K562 (cell line): ENCODE measurements around the gene ITPRIPL1. TPM values are rescaled to one million over a fixed set of nuclear protein-coding genes. Genes with fewer than 3 reads are reported as not detected.

Experiments used
- ATAC-seq: fragments of 200-7000 bp; cut with Tn5 transposase; 3 replicates; pipeline ENCODE4 v1.9.1; 2020; ENCODE audit warnings: moderate library complexity
- Bru-seq: library from RNA; stranded (reverse); fragments of 400-500 nt; gene quantifications from one replicate; lab custom pipeline; 2021; lab: Mats Ljungman, UMichigan
- BruChase-seq, 2 experiments: library from RNA; stranded (reverse); fragments of 400-500 nt; gene quantifications; one replicate each; lab custom pipeline; 2021; lab: Mats Ljungman, UMichigan
- BruUV-seq: library from RNA; stranded (reverse); fragments of 400-500 nt; replicated peaks from 2 replicates; lab custom pipeline; 2021; lab: Mats Ljungman, UMichigan
- CTCF ChIA-PET: fragments of 300-600 bp; formaldehyde crosslinking; extraction: SDS; loops from one replicate; lab custom pipeline; 2021; ENCODE audit warnings: low intra/inter-chr PET ratio; lab: Yijun Ruan, JAX
- POLR2A ChIA-PET: fragments of 300-600, 350-650 bp; sonication (Branson Sonifier 250); formaldehyde crosslinking; extraction: SDS; loops from one replicate; lab custom pipeline; 2021; ENCODE audit warnings: antibody characterized with exemption, inconsistent platforms; lab: Yijun Ruan, JAX
- DNase-seq, 4 experiments: peaks; one replicate each; pipeline versions ENCODE4 v3.0.0 to v3.0.0-alpha.2; 2011 to 2018; ENCODE audit warnings: low spot score in 3 of 4, mixed read lengths in 3 of 4; ENCODE audit errors: extremely low read depth in 1 of 4
- FAIRE-seq: peaks from 2 replicates; lab custom pipeline; 2011; peaks lifted over from hg19 to GRCh38; lab: Jason Lieb, UNC
- H2AFZ ChIP-seq: 2 replicates; pipeline ENCODE4 v1.6.0; 2011; ENCODE audit warnings: low read depth, low read length, control low read depth, inconsistent platforms
- H3K27ac ChIP-seq: fragments of 200-600 bp; 3 replicates; pipeline ENCODE4 v1.8.0; 2011; ENCODE audit warnings: low read depth, mild to moderate bottlenecking, control low read depth, inconsistent platforms, low read length, moderate library complexity, mixed read lengths; ENCODE audit errors: extremely low read depth
- H3K27me3 ChIP-seq, 2 experiments: fragments of 300-600 bp in 1 of 2; 2 replicates in 1 of 2; 3 replicates in 1 of 2; pipeline versions ENCODE4 v1.6.0 to v1.8.0; 2011; ENCODE audit warnings: inconsistent platforms in 2 of 2, low read length in 2 of 2, mild to moderate bottlenecking in 1 of 2, mixed read lengths in 1 of 2, moderate library complexity in 1 of 2; ENCODE audit not compliant: control insufficient read depth in 2 of 2, insufficient read depth in 2 of 2
- H3K36me3 ChIP-seq: fragments of 300-600 bp; 3 replicates; pipeline ENCODE4 v1.8.0; 2011; ENCODE audit warnings: mild to moderate bottlenecking, low read length, inconsistent platforms; ENCODE audit not compliant: control insufficient read depth, insufficient read depth
- H3K4me1 ChIP-seq, 2 experiments: fragments of 200-600 bp in 1 of 2; replicated peaks in 1 of 2; 2 replicates in 1 of 2; 3 replicates in 1 of 2; pipeline versions ENCODE4 v1.5.1 to v1.8.0; 2011; ENCODE audit warnings: inconsistent platforms in 2 of 2, low read length in 2 of 2, mild to moderate bottlenecking in 1 of 2, mixed read lengths in 1 of 2, moderate library complexity in 1 of 2; ENCODE audit not compliant: control insufficient read depth in 2 of 2, insufficient read depth in 2 of 2
- H3K4me2 ChIP-seq: 2 replicates; pipeline ENCODE4 v1.6.1; 2011; ENCODE audit warnings: low read length, control low read depth, inconsistent platforms, mixed read lengths; ENCODE audit not compliant: insufficient read depth
- H3K4me3 ChIP-seq: fragments of 200-600 bp; sonication (generic), shearing (Covaris generic); 2 replicates; pipeline ENCODE4 v1.5.1; 2016; ENCODE audit warnings: control low read depth, inconsistent platforms
- H3K79me2 ChIP-seq: fragments of 200-600 bp; 3 replicates; pipeline ENCODE4 v1.8.0; 2011; ENCODE audit warnings: low read length, inconsistent platforms; ENCODE audit not compliant: control insufficient read depth, insufficient read depth
- H3K9ac ChIP-seq, 2 experiments: 2 replicates each; pipeline versions ENCODE4 v1.6.0 to v1.6.1; 2011; ENCODE audit warnings: low read depth in 2 of 2, low read length in 2 of 2, control low read depth in 1 of 2, inconsistent platforms in 1 of 2, mild to moderate bottlenecking in 1 of 2, mixed read lengths in 1 of 2; ENCODE audit not compliant: insufficient read depth in 1 of 2
- H3K9me1 ChIP-seq: one replicate; pipeline ENCODE4 v1.6.0; 2011; ENCODE audit warnings: inconsistent platforms, mild to moderate bottlenecking, low read length, moderate library complexity; ENCODE audit not compliant: control insufficient read depth, insufficient read depth
- H3K9me3 ChIP-seq: replicated peaks from 2 replicates; pipeline ENCODE4 v1.5.1; 2011; ENCODE audit warnings: low read depth, low read length, inconsistent platforms; ENCODE audit not compliant: control insufficient read depth, insufficient read depth
- H4K20me1 ChIP-seq: replicated peaks from 2 replicates; pipeline ENCODE4 v1.6.1; 2011; ENCODE audit warnings: low read length, inconsistent platforms, mixed read lengths; ENCODE audit not compliant: control insufficient read depth, insufficient read depth
- ADNP ChIP-seq: fragments of 200-800 bp; sonication (Bioruptor generic); IDR thresholded peaks from 2 replicates; pipeline ENCODE4 v1.6.1; 2016; ENCODE audit warnings: missing genetic modification characterization, missing compliant biosample characterization
- CREBBP ChIP-seq: IDR thresholded peaks from one replicate; pipeline ENCODE4 v1.6.1; 2012; ENCODE audit warnings: low read depth, mild to moderate bottlenecking, control low read depth, inconsistent platforms, low read length
- DPF2 ChIP-seq: fragments of 450-650 bp; IDR thresholded peaks from 2 replicates; pipeline ENCODE4 v1.6.1; 2016
- FOSL1 ChIP-seq: fragments of 200-800 bp; sonication (Bioruptor generic); conservative IDR thresholded peaks from 2 replicates; pipeline ENCODE4 v1.6.1; 2016; ENCODE audit warnings: missing genetic modification characterization, missing compliant biosample characterization
- TBP ChIP-seq: optimal IDR thresholded peaks from 2 replicates; pipeline ENCODE3; 2011; ENCODE audit warnings: low read depth, low read length, improper control_type of control experiment
- ZC3H11A ChIP-seq: IDR thresholded peaks from 2 replicates; pipeline ENCODE4 v1.6.1; 2012; ENCODE audit warnings: low read depth, low read length, improper control_type of control experiment
- ZFP1 ChIP-seq: fragments of 450-650 bp; formaldehyde crosslinking; IDR thresholded peaks from 2 replicates; pipeline ENCODE4 v1.4.0; 2020; ENCODE audit warnings: mild to moderate bottlenecking, mixed read lengths
- ZNF766 ChIP-seq: fragments of 200-800 bp; sonication (Bioruptor generic); conservative IDR thresholded peaks from 2 replicates; pipeline ENCODE4 v1.6.1; 2016; ENCODE audit warnings: missing genetic modification characterization, missing compliant biosample characterization
- ZNF780A ChIP-seq: fragments of 250-450 bp; sonication (Bioruptor Pico); IDR thresholded peaks from 2 replicates; pipeline ENCODE4 v1.5.0; 2021; ENCODE audit warnings: mild to moderate bottlenecking
- WGBS: fragments of 100-300 bp; shearing (Covaris generic); methylation state at CpG from one replicate; pipeline ENCODE4 v1.1.6; 2016; ENCODE audit warnings: low coverage, mixed read lengths; ENCODE audit not compliant: insufficient coverage; ENCODE audit errors: missing lambda C conversion rate; 5-methylcytosine and 5-hydroxymethylcytosine counted together
- in situ Hi-C: fragments of 300-500 bp; cut with MboI; formaldehyde crosslinking; loops from 4 replicates; pipeline ENCODE4 v1.15.0; 2018; ENCODE audit warnings: inconsistent platforms, mixed read lengths
- intact Hi-C: fragments of 100-400 bp; cut with micrococcal nuclease; formaldehyde crosslinking; loops from 2 replicates; pipeline ENCODE4 v1.14.2; 2022
- long read RNA-seq, 3 experiments: library from polyadenylated mRNA in 2 of 3; library from RNA in 1 of 3; unstranded in 2 of 3; stranded (forward) in 1 of 3; transcript quantifications; one replicate each; pipeline ENCODE4 v2.0.0, GENCODE V29; 2019 to 2022
- polyA minus RNA-seq, 3 experiments: library from RNA; depleted of rRNA, polyadenylated mRNA; stranded (reverse); fragments of >200 nt; gene quantifications; 2 replicates each; pipeline ENCODE4 v1.2.3, GENCODE V29; 2011
- polyA plus RNA-seq, 8 experiments: library from polyadenylated mRNA; depleted of rRNA in 4 of 8; stranded (reverse) in 5 of 8; unstranded in 3 of 8; fragments of >200 nt; fragmentation: Nextera tagmentation in 2 of 8; fragmentation: Illumina TruSeq in 1 of 8; extraction: Ambion mirVana in 2 of 8; extraction: Trizol in 1 of 8; gene quantifications; 2 replicates each; pipeline versions ENCODE4 v1.2.1 to v1.2.3, GENCODE V29; 2011 to 2014; ENCODE audit warnings: inconsistent platforms in 1 of 8, missing spikeins in 1 of 8
- total RNA-seq, 7 experiments: library from RNA; depleted of rRNA in 6 of 7; stranded (reverse); fragments of >200 nt in 6 of 7; fragmentation: Illumina TruSeq in 2 of 7; extraction: Trizol in 2 of 7; gene quantifications; 2 replicates each; pipeline versions ENCODE4 v1.2.1 to v1.2.3, GENCODE V29; 2011 to 2021; ENCODE audit warnings: low replicate concordance in 1 of 7
- TF ChIP-seq, protein P1 (sequence below), 2 experiments: fragments of 450-650 bp; IDR thresholded peaks; 2 replicates each; pipeline ENCODE4 v1.6.1; 2018; ENCODE audit warnings: mild to moderate bottlenecking in 2 of 2, low read depth in 1 of 2; ENCODE audit not compliant: partially characterized antibody in 2 of 2

The ITPRIPL1 gene, protein sequence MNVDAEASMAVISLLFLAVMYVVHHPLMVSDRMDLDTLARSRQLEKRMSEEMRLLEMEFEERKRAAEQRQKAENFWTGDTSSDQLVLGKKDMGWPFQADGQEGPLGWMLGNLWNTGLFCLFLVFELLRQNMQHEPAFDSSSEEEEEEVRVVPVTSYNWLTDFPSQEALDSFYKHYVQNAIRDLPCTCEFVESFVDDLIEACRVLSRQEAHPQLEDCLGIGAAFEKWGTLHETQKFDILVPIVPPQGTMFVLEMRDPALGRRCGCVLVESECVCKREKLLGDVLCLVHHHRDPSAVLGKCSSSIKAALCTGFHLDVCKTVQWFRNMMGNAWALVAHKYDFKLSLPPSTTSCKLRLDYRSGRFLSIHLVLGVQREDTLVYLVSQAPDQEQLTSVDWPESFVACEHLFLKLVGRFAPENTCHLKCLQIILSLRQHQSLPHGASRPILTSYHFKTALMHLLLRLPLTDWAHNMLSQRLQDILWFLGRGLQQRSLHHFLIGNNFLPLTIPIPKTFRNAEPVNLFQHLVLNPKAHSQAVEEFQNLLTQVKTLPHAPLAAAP
- 6.2 and 12.4 TPM in 2 replicates for total RNA-seq (2011; cell fraction: chromatin; rRNA removed; ENCODE audit: low replicate concordance)
- 10.3 and 12.5 TPM in 2 replicates for total RNA-seq (2011; cell fraction: nucleolus; rRNA removed)
- total RNA-seq (2011; cell fraction: nucleoplasm; rRNA removed): 9.8 and 11.6 TPM in 2 replicates
- total RNA-seq (2014; rRNA removed) (6.1 and 8.8 TPM in 2 replicates), total RNA-seq (2014; rRNA removed; fragmentation: Illumina TruSeq; extraction: Trizol) (5.9 and 6.4 TPM in 2 replicates), total RNA-seq (2015; rRNA removed; fragmentation: Illumina TruSeq; extraction: Trizol) (6.1 and 6.7 TPM in 2 replicates), total RNA-seq (2021) (8.9 and 9.0 TPM in 2 replicates), polyA plus RNA-seq (2011; rRNA removed) (0.23 and 5.2 TPM in 2 replicates), polyA plus RNA-seq (2014; fragmentation: Illumina TruSeq; extraction: Trizol) (6.4 and 8.1 TPM in 2 replicates), polyA plus RNA-seq (2014; fragmentation: Nextera tagmentation; extraction: Ambion mirVana) (1 to 10 TPM in 1 of 2 experiments, under 1 TPM in 1; 0.99 to 1.5 TPM), polyA plus RNA-seq (2014; rRNA removed) (5.8 and 6.5 TPM in 2 replicates), polyA minus RNA-seq (2011; rRNA and poly(A)+ RNA removed) (0.21 and 7.7 TPM in 2 replicates), Bru-seq, nascent RNA (percentile 61 among the genes with signal in this experiment), BruChase-seq, experiment 1, labeled RNA remaining after a 2-hour chase (percentile 57 among the genes with signal in this experiment), BruChase-seq, experiment 2, labeled RNA remaining after a 6-hour chase (percentile 62 among the genes with signal in this experiment)
- polyA plus RNA-seq (2011; cell fraction: cytosol; rRNA removed): 0.35 and 9.2 TPM in 2 replicates
- 0.25 and 9.3 TPM in 2 replicates for polyA plus RNA-seq (2011; cell fraction: nucleus; rRNA removed)
- 3.2 and 5.3 TPM in 2 replicates for polyA plus RNA-seq (2012)
- polyA minus RNA-seq (2011; cell fraction: cytosol; rRNA and poly(A)+ RNA removed): 4.9 TPM in 1 of 2 replicates, not detected in the other
- 0.11 and 1.8 TPM in 2 replicates for polyA minus RNA-seq (2011; cell fraction: nucleus; rRNA and poly(A)+ RNA removed)
- long read RNA-seq, experiment 1, full-length matches to known transcripts: 44 of 48 reads
- long read RNA-seq, experiment 1, partial matches to known transcripts: 3 of 48 reads
- long read RNA-seq, experiment 1, other reads (novel, unspliced or antisense): 1 of 48 reads
- long read RNA-seq, experiment 2, full-length matches to known transcripts: 4 of 4 reads
- long read RNA-seq, experiment 2, partial matches to known transcripts: 0 of 4 reads
- long read RNA-seq, experiment 2, other reads (novel, unspliced or antisense): 0 of 4 reads
- long read RNA-seq, experiment 3, transcript ITPRIPL1-204 (3 exons, 1,946 nt): major isoform, 7 of 8 reads
- long read RNA-seq, experiment 3, partial matches to known transcripts: 0 of 8 reads
- long read RNA-seq, experiment 3, other reads (novel, unspliced or antisense): 0 of 8 reads

DNA sequence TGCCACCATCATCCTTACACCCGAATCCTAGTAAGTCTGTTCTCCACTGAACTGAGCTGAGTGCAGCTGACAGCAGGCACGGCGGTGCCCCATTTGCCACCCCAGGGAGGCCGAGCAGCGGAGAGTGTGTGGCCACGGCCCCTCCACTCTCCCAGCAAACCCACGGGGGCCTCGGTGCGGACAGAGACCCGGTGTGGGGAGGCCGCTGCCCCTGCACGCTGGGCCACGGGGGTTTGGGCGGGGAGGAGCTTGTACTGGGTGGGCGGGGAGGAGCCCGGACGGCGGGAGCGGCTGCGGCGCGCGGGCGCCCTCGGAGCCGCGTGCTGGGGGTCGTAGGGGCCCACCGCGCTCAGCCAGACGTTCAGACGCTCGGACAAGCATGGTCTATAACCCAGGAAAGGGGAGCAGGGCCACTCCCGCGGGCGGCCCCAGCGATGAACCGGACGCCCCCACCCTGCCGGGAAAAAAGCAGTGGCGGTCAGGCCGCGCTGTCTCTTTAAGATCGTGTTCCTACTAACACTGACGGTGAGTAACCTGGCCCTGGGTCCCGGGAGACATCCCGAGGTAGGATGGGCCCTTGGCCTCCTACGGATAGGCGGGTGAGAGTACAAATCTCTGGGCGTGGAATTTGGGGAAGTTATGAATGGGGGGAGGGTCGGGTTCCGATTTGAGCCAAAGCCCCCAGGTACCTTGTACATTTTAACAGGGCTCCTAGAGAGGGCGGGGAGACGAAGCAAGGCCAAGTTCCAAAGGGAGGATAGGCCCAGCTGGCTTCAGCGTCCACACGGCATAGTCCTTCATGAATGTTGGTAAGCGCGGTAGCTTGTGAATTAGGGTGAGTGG is at the start of gene ITPRIPL1:
Gene ITPRIPL1, plus strand, starts transcription at position 277 of the 843 bp plus-strand sequence. Its CDS starts 523 bp downstream, at position 800.
- peak within 1 kb of the TSS; percentile 44 for H3K4me3 ChIP-seq
- peak within 1 kb of the TSS; percentile 81 for H2AFZ ChIP-seq
- CTCF ChIA-PET: no interaction called here
- FAIRE-seq: no peak
- 42% methylated on average over 39 of the region's 58 CpGs for WGBS
- H3K9me1 ChIP-seq: no peaks in the 10 kb centered on the region
- H3K4me2 ChIP-seq: peak within 1 kb of the TSS; percentile 64
- POLR2A ChIA-PET: interaction anchor here (0.6 to 3.9 kb wide), 5 partner anchors 10 to 35 kb away, joined by 3 to 32 read pairs (median 4); partner anchors contain the start of gene NCAPH
- in situ Hi-C loops: no loop called here
- peak; percentile 46 for ATAC-seq
- peaks cover 14 to 36% of the 10 kb centered on the region in 2 experiments; a peak in 4 of 5 replicates for H3K4me1 ChIP-seq
- H3K27ac ChIP-seq: peak within 1 kb of the TSS; percentile 70
- DNase-seq: peak in 3 of 4 experiments; percentile 47 to 57 (median 56)
- intact Hi-C loops: no loop called here
- H3K79me2 ChIP-seq: peaks cover 19% of the 10 kb centered on the region; the same call in 2 of the 3 replicates
- H3K36me3 ChIP-seq: peaks cover 19% of the 10 kb centered on the region; the same call in 2 of the 3 replicates
- peak within 1 kb of the TSS; percentile 56 to 90 for H3K9ac ChIP-seq
- no peaks in the 10 kb centered on the region for H3K27me3 ChIP-seq
- no TSS peak for BruUV-seq
- no peaks in the 10 kb centered on the region for H4K20me1 ChIP-seq
- H3K9me3 ChIP-seq: no peaks in the 10 kb centered on the region
- TF ChIP-seq ZC3H11A: no peak
- TF ChIP-seq ADNP: no peak
- TF ChIP-seq FOSL1 (tag): no peak
- TF ChIP-seq CREBBP: no peak
- no peak for TF ChIP-seq ZFP1 (CRISPR knock-in tag)
- TF ChIP-seq, protein P1, sequence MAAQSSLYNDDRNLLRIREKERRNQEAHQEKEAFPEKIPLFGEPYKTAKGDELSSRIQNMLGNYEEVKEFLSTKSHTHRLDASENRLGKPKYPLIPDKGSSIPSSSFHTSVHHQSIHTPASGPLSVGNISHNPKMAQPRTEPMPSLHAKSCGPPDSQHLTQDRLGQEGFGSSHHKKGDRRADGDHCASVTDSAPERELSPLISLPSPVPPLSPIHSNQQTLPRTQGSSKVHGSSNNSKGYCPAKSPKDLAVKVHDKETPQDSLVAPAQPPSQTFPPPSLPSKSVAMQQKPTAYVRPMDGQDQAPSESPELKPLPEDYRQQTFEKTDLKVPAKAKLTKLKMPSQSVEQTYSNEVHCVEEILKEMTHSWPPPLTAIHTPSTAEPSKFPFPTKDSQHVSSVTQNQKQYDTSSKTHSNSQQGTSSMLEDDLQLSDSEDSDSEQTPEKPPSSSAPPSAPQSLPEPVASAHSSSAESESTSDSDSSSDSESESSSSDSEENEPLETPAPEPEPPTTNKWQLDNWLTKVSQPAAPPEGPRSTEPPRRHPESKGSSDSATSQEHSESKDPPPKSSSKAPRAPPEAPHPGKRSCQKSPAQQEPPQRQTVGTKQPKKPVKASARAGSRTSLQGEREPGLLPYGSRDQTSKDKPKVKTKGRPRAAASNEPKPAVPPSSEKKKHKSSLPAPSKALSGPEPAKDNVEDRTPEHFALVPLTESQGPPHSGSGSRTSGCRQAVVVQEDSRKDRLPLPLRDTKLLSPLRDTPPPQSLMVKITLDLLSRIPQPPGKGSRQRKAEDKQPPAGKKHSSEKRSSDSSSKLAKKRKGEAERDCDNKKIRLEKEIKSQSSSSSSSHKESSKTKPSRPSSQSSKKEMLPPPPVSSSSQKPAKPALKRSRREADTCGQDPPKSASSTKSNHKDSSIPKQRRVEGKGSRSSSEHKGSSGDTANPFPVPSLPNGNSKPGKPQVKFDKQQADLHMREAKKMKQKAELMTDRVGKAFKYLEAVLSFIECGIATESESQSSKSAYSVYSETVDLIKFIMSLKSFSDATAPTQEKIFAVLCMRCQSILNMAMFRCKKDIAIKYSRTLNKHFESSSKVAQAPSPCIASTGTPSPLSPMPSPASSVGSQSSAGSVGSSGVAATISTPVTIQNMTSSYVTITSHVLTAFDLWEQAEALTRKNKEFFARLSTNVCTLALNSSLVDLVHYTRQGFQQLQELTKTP (IDR thresholded peaks at IDR 0.05; ENCODE audit: low read depth in 1 of 2, partially characterized antibody in 2 of 2): no peak
- TF ChIP-seq ZNF780A (CRISPR knock-in tag): no peak
- TF ChIP-seq DPF2: no peak
- TF ChIP-seq ZNF766 (CRISPR knock-in tag): no peak
- TF ChIP-seq TBP: peak; percentile 57
